Stimulated activated CD8-positive, alpha-beta memory T cell treated with anti-CD3 and anti-CD28 coated beads, Interleukin-4, amount 100 ng/mL, for 48 hours (primary cell): ENCODE data around the gene UBXN6.

Source experiments
- DNase-seq: peaks from one replicate; pipeline ENCODE4 v3.0.0-alpha.2; 2020

UBXN6 gene, protein sequence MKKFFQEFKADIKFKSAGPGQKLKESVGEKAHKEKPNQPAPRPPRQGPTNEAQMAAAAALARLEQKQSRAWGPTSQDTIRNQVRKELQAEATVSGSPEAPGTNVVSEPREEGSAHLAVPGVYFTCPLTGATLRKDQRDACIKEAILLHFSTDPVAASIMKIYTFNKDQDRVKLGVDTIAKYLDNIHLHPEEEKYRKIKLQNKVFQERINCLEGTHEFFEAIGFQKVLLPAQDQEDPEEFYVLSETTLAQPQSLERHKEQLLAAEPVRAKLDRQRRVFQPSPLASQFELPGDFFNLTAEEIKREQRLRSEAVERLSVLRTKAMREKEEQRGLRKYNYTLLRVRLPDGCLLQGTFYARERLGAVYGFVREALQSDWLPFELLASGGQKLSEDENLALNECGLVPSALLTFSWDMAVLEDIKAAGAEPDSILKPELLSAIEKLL

DNA sequence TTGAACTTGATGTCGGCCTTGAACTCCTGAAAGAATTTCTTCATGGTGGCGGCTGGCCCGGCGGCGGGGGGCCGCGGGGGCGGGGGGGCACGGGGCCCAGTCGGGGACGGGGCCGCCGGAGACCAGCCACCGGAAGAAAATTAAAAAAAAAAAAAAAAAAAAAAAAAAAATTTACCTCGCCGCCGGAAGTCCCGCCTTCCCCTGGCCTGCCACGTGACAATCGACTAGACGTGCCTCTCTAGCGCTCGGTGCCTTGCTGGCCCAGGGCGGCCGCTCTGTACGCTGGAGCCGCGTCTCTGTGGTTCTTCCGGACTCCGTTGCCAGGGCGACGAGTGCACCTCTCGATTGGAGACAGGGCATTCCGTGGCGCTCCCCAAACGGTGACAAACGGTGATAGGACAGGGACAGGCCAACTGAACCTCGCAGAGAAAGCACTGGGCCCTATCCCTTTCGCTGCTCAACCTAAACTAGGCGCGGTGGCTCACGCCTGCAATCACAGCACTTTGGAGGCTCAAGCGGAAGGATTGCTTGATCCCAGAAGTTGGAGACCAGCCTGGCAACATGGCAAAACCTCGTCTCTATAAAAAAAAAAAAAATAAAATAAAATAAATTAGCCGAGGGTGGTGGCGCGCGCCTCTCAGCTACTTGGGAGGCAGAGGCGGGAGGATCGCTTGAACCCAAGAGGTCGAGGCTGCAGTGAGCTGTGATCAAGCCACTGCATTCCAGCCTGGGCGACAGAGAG lies at the start of gene UBXN6:
Gene UBXN6 (minus strand): TSS at position 141 of the 742 bp plus-strand sequence. CDS start 97 bp downstream, at position 44.
- DNase-seq, result peak; percentile 97

DNA sequence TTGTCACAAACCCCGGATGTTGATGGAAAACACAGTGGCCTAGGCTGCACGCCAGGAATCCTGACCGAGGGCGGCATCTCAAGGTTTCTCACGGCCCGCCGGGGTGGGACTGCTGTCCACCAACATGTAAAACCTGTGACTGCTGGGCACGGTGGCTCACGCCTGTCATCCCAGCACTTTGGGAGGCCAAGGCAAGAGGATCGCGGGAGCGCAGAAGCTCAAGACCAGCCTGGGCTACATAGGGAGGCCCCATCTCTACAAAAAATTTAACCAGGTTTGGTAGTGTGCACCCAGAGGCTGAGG lies 49.5 kb upstream of the UBXN6 start:
- DNase-seq, result no peak

DNA sequence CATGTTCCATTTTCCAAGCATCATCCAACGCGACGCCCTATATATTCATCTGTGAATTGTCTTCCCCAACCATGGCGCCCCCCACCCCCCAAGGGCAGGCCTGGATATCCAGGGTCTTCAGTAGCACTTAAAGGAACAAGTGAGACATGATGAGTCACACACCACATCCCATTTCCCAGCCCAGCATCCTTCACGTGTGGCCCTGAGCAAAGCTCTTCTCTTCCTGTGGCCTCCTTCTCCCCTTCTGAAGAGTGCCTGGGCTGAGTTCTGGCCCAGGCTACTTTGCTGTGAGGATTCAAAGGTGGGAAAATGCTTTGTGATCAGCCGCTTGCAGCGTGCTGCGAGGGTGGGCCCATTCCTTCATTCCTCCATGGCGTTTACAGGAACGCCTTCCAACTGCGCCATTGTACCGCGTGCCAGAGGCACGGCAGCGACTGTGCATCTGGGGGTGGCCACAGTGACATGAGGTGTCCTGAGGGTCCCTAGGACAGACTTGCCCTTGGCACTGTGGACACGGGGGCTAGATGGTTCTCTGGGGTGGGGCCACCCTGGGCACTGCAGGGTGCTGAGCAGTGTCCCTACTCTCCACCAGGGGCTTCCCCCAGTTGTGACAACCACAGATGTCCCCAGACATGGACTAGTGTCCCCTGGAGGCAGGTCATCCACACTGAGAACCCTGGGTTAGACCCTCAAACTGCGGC lies 49.0 kb upstream of the UBXN6 start:
- no peak for DNase-seq

DNA sequence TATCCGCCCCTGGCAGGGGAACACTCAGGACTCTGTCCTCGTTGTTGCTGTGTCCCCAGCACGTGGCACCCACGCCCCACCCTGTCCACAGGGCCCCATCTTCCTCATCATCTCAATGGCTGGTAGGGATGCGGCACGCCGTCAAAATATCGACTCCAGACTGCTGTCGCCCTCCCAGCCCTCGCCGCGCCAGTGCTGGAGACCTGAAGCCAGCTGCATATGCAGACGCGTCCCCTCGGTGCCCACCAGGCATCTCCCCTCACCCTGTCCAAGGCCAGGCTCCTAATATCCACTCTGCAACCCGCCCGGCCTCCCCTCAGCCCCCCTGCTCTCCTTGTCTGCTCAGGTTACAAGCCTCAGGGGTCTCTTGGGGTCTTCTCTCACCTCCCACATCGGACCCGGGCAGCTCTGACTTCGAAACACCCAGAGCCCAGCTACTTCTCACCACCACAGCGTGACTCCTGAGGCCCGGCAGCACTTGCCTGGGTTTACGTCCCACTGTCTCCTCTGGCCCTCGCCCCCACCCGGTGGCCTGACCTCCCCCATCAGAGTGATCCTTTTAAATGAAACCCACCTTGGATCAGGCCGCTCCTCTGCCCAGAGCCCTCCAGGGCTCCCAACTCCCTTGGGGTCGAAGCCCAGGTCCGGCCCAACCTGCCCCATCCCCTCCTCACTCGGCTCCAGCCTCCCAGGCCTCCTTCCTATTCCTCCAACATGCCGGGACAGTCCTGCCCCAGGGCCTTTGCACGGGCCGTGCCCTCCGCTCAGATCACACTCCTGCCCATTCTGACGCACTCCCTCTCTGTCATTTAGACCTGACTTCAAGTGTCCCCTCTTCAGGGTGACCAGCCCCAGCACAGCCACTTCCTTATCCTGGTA lies 48.2 kb upstream of the UBXN6 start:
- DNase-seq, result no peak

DNA sequence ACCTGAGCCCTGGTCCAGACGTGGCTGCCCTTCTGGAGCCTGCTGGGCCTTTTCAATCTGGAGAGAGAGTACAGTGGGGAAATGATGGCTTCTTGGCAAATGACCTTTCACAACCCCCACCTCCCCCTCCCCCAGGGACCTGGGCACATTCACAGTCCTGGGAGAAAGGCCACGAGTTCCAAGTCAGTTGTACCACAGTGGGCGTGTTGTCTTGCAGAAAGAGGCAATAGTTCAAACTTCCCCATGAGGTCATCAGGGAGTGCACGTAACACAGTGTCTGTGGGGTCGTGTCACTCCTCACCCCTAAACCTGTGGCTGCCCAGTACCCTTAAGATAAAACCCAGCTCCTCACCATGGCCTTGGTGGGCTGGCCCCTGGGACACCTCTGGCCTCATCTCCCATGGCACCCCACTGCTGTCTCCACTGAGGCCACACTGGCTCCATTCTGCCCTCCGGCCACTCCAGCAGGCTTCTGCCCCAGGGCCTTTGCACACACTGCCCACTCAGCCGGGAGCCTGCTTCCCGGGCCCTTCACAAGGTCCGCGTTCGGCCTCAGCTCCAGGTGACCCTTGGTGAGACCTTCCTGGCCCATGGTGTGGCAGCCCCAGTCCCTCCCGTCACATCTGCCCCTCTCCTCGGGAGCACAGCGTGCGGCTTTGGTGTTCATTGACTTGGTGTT lies 47.4 kb upstream of the UBXN6 start:
- no peak for DNase-seq

DNA sequence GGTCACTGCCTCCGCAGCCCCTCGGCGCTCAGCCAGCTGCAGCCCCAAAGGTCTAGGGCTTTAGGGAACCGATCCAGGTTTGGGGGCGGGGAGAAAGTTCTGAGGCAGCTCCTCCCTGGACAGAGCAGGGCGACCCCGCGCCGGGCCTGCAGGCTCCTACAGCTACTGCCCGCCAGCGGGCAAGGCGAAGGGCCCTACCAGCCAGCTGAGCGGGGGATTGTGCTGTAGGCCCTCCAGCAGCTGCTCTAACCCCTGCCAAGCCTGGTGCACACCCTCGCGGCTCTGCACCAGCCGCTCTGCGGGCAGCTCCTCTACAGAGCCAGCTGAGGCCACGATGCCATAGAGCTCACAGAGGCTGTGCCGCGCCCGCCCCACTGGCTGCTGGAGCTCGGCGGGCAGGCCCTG lies 46.7 kb upstream of the UBXN6 start:
- DNase-seq, result no peak

DNA sequence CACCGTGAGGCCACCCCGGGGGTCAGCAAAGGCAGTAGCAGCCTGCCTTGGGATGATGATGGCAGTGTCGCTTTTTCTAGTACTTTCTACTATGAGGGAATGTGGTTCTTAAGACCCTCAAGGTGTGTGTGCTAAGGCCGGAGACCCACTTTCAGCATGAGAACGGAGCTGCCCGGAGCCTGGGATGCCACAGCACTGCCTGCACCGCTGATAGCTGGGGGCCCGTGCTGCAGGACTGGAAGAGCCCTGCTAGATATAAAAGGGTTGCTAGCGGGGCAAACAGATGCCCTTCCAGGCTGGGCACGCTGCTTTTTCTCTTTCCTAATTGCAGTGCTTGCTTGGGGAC lies 46.2 kb upstream of the UBXN6 start:
- no peak for DNase-seq

DNA sequence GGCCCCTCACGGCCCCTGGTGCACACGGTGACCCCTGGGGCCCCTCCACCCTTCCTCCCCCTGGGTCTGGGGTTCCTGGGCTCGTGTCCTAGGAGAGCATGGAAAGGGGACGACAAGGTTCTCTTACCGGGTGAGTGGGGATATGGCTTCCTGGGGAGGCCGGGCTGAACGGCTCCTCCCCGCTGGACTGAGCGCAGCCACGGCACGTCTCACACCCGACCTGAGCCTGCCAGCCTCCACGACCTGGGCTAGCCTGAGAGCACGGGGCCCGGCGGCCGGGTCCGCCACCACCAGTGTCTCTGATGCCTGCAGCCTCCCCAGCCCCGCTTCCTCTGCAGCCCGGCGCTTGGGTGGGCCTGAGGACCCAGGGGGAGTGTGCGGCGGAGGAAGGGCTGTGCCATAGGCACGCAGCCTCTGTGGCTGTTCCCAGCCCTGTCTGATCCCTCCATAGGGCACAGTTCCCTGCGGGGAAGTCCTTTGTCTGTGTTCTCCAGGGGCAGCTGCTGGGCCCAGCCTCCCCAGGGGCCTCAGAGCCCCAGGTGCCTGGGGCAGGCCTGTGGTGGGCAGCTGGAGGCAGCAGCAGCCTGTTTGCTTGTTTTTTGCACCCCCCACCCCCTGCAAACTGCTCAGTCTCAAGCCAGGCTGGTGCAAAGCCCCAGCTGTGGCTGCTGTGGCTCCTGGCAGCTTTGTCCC lies 45.7 kb upstream of the UBXN6 start:
- no peak for DNase-seq

DNA sequence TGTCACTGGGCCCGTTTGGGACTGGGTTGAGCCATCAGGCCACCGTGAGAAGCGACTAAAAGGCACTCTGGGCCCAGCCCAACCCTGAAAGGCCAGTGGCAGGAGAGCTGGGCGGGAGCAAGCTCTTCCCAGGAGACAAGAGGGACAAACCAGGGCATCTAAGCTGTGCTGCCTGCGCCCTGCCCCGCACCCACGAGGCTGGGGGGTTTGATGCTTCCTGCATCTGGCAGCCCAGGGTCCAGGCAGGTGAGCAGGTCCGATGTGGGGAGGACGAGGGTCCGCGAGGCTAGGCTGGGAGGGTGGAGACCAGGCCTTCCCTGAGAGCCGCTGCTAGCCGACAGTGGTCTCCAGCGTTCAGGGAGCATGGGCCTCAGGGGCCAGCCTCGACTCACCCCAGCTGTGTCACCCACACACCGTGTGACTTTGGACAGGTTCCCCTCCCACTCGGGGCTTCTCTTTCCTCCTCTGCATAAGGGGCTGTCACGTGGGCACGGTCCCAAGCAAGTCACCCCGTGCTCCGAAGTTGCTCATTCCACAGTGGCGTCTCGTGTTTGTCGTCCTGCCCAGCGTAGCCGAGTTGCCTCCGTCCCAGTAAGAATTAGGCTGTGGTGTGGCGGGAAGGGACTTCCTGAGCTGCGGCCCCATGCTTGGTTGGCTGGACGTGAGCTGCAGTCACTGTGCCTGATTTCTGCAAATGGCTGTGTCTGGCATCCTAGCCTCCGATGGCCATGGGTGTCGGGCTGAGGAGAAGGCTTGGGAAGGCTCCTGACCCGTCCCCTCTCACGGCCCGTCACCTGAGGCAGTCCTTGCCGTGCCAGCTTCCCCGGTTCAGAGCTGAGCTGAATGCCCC lies 44.9 kb upstream of the UBXN6 start:
- DNase-seq, result no peak

DNA sequence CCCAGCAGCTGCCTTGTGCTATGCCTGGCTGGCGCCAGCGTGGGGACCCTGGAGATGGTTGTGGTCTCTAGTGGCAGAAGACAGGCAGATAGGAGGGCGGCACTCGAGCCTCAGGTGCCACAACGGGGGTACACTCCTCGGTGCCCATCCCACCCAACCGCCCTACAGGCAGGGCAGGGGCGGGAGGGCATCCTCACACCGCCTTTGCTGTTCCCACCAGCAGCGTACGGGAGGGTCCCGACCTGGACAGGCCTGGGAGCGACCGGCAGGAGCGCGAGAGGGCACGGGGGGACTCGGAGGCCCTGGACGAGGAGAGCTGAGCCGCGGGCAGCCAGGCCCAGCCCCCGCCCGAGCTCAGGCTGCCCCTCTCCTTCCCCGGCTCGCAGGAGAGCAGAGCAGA lies 44.1 kb upstream of the UBXN6 start:
- DNase-seq, result no peak

DNA sequence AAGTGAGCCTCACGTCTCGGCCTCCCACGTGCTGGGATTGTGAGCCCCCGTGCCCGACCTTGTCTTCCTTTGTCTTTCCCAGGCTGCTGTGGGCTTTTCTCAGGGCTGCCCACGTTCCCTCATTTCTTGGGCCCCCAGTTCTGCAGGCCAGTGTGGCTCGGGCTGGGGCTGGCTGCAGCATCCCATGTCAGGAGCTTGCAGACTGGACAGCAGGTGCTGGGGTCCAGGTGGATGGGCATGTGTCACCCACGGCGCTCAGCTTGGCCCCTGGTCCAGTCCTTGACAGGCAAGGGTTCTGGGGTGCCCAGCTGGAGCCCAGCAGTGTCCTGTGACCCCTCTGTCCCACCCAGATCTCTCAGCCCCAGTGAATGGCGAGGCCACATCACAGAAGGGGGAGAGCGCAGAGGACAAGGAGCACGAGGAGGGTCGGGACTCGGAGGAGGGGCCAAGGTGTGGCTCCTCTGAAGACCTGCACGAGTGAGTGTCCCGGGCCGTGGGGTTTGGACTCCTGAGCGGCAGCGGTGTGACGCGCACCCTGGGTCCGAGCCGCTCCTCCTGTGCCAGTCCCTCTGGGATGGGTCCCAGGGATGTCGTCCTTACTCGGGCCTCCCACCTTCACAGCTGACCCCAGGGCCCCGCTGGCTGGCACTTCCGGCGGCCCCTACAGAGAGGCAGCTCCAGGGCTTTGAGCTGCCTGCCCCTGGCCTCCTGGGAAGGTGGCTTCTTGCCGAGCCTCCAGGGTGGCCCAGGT lies 43.4 kb upstream of the UBXN6 start:
- DNase-seq, result no peak

DNA sequence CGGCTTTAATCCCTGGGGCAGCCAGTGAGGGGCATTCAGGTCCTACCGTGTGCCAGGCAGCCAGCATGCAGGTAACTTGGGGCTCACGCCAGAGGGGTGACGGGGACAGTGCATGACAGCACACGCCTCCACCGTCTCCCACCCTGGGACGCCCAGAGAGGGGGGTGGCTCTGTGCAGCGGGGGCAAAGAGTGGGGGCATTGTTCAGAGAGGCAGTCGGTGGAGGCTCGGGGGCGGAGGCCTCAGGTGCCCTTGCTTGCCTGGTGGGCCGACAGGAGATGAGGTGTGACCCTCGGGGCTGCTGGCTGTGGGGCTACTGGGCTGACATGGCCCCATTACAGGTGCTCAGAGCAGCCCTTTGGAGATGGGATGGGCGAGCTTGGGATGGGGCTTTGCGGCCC lies 42.3 kb upstream of the UBXN6 start:
- DNase-seq, result no peak

DNA sequence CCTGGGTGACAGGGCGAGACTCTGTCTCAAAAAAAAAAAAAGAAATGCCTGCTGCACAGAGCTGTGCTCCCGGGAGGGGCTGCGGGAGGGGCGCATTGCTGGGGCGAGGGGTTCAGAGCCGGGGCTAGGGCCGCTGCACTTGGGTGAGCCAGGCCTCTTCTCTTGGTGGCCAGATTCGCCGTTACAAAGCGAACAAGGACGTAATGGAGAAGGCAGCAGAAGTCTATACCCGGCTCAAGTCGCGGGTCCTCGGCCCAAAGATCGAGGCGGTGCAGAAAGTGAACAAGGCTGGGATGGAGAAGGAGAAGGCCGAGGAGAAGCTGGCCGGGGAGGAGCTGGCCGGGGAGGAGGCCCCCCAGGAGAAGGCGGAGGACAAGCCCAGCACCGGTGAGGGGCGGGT lies 41.7 kb upstream of the UBXN6 start:
- DNase-seq, result no peak

DNA sequence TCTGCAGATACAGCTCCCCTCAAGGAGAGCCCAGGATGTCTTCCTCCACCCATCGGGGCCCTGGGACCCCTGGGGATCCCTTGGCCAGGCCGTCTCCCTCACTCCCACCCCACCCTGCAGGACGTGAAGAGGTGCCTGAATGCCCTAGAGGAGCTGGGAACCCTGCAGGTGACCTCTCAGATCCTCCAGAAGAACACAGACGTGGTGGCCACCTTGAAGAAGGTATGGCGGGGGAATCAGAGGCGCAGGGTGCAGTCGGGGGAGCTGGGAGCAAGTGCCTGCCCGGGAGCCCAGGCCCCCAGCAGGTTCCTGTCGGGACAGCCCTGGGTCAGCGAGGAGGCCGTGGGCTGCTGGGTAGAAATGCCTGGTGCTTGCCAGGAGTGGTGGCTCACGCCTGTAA lies 41.1 kb upstream of the UBXN6 start:
- no peak for DNase-seq

DNA sequence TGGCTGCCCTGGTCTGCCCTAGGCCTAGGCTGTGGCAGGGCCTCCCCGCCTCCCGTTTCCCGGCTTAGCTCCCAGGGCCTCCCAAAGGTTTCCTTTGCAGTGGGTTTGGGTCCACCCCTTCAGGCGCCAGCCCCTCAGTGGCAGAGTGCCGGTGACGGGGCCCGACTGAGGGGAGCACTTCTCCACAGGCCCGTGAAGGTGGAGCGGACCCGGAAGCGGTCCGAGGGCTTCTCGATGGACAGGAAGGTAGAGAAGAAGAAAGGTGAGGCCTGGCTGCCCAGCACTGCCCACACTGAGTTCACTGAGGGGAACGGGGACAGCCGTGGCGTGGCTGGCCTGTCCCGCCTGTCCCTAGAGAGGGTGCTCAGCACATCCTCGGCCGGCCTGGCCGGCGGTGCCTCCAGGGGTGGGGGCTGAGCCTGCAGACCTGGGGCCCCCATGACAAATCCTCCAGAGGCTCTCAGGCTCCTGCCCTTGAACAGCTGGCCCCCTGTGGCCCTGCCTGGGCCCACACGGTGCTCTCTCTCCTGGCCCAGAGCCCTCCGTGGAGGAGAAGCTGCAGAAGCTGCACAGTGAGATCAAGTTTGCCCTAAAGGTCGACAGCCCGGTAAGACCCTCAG lies 40.3 kb upstream of the UBXN6 start:
- no peak for DNase-seq

DNA sequence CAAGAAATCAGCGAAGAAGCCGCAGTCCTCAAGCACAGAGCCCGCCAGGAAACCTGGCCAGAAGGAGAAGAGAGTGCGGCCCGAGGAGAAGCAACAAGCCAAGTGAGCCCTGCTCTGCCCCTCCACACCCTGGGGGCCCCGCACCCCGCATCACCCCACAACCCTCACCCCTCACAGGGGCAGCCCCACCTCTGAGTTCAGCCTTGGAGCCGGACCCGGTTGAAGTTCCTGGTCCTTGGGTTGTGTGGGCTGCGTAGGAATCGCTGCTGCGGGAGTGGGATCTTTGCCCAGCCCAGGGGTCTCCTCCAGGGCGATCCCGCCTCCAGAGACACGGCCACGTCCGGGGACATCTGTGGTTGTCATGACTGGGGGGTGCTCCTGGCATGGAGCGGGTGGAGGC lies 38.7 kb upstream of the UBXN6 start:
- DNase-seq, result no peak

DNA sequence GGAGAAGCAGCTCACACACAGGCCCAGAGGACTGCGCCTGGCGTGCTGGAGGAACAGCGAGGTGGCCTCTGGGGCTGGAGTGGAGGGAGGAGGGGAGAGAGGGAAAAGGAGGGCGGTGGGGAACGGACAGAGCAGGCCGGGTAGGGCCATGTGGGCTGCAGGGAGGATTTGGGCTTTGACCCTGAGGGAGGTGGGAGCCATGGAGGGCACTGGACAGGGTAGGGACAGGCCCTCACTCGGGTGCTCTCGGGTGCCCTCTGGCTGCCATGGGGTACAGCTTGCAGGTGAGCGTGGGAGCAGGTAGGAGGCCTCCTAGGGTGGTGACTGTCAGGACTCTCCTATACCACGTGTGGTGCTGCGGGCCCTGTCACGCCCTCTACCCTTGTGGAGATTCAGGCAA lies 37.9 kb upstream of the UBXN6 start:
- DNase-seq, result no peak

DNA sequence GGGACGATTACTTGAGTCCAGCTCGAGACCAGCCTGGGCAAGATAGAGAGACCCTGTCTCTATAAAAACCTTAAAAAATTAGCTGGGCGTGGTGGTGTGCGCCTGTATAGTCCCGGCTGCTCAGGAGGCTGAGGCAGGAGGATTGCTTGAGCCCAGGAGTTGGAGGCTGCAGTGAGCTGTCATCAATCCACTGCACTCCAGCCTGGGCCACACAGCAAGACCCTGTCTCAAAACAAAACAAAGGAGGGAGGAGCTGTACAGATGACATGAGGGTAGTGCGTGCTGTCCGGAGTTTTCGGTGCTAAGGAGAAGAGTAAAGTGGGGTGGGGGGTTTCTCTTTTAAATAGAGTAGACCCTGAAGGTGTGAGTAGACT lies 37.1 kb upstream of the UBXN6 start:
- no peak for DNase-seq

DNA sequence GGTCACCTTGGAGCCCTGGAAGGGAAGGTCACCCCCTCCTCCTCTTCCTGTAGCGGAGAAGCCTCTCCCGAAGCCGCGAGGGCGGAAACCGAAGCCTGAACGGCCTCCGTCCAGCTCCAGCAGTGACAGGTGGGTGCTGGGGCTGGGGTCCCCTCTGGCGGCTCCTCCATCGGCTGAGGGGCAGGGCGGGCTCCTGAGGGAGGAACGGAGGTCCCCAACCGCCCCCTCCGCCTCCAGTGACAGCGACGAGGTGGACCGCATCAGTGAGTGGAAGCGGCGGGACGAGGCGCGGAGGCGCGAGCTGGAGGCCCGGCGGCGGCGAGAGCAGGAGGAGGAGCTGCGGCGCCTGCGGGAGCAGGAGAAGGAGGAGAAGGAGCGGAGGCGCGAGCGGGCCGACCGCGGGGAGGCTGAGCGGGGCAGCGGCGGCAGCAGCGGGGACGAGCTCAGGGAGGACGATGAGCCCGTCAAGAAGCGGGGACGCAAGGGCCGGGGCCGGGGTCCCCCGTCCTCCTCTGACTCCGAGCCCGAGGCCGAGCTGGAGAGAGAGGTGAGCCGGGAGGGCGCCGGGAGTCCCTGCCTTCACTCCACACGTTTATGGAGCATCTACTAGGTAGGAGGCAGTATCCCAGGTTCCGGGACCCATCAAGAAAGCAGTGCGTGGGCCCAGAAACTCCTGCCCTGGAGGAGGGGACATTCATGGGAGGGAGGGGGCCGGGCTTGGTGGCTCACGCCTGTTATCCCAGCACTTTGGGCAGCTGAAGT lies 36.5 kb upstream of the UBXN6 start:
- no peak for DNase-seq
